Measurements from ENCODE around the gene TPRG1L.
A peak's percentile ranks its signal among the peaks of the same experiment; 100 is the strongest.
"Not testable (repeated sequence)": the region's sequence is repeated elsewhere in the genome, so short reads cannot be mapped to it uniquely, and the experiment has no call there.

The TPRG1L gene

DNA sequence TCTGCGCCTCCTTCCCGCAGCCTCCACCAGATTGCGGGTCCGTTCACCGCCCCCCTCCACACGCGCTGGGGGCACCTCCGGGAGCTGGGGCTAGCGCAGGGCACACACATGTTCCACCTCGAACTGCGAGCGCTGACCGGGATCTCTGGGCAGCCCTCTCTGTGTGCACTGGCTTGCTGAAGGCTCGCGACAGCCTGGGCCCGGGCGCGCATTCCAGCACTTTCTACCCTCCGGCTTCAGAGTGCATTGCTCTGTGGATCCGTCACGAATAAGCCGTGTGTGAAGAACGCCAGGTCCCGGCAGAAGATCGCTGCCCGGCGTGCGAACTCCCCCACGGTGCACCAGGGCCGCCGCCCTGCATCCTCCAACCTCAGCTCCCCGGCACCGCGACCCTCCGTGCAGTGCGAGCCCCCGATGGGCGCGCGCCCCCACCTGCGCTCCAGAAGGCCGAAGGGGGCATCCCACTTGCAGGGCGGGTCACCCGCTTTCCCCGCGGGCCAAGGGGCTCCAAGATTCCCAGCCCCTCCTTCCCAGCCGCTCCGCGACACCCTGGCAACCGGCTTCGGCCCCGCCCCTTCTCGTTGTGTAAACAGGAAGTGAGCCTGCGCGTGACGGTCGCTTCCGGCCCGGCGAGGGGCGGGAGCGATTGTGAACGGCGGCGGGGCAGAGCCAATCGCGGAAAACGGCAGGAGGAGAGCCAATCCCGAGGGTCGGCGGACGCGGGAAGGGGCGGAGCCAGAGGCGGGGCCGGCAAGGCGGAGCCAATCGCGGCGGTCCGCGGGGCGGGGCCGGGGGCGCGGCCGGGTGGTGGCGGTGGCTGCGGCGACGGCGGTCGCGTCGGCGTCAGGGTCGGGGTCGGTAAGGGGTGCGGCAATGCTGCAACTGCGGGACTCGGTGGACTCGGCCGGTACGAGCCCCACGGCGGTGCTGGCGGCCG, at the start of gene TPRG1L:
TSS of gene TPRG1L (plus strand) at position 816 of the 937 bp plus-strand sequence. CDS start at position 874, 58 bp downstream.
- DNase-seq (ENCODE audit: low read depth in 2 of 2) = peak; percentile 97 to 98

DNA sequence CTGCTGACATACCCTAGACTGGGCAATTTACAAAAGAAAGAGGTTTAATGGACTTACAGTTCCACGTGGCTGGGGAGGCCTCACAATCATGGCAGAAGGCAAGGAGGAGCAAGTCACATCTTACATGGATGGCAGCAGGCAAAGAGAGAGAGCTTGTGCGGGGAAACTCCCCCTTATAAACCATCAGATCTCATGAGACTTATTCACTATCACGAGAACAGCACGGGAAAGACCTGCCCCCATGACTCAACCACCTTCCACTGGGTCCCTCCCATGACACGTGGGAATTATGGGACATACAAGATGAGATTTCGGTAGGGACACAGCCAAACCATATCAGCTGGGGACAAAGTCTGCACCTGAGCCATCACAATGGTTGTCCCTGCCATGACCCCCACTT, 49.3 kb upstream of the TPRG1L start:
- not testable (repeated sequence) for DNase-seq (ENCODE audit: low read depth in 2 of 2)

DNA sequence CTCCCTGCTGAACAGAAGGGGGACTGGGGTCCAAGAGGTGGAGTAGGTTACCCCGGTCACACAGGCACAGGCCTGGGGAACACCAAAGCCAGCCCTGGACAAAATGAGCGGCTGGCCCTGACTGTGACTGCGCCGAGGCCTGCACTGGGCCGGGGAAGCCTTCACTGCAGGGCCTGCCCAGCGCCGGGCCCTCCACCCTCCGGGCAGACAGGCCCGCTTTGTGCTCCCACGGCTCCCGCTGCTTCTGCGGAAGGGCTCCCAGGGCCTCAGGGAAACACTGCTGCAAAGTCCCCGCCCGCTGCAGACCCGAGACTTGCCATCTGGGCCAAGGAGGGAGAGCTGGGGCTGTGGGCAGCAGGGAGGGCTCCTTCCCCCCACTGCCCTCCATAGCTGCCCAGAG, 48.8 kb upstream of the TPRG1L start:
- no peak for DNase-seq (ENCODE audit: low read depth in 2 of 2)

DNA sequence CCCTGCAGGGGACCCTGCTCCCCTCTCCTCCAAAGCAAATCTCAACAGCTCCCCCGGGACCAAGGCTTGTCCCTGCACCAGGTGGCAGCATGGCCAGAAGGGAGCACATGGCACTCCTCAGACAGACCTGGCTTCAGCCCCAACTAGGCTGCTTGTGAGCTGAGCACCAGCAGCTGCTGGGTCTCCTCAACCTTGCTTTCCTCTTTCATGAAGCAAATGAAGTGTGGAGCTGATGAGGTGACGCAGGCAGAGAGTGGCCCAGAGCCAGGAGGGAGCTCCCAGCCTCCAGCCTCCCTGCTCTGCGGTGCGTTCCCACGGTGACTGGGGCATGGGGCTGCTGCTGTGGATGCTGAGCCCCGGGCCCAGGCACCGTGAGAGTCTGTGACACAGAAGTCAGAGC, 47.5 kb upstream of the TPRG1L start:
- DNase-seq (ENCODE audit: low read depth in 2 of 2) = no peak

DNA sequence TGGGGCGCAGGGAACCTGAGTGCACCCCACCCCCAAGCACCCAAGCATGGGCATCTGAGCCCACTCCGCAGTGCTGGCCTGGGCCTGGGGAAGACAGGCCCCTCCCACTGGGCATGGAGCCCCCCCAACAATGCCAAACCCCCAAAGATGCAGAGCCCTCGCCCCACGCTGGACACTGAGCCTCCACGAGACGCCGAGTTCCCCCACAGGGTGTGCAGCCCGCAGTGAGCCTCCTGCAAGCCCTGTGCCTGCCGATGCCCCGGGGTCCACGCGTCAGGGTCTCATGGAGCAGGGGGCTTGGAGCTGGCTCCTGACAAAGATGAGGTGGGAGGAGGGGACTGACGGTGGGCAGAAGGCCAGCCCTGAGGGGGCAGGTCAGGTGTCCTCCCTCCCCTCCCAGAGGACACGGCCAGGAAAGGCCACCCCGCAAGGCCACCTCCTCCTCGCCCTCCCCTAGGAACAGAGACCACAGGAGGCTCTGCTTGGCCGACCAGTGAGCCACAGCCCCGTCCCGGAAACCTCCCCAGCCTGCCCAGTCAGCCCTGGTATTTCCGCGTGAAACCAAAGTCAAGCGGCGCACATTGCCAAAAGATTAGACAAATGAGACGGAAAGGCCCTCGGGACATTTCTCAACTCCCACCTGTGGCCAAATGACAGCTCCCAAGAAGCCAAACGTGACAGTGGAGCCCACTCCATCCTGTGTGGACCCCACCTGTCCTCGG, 46.9 kb upstream of the TPRG1L start:
- no peak for DNase-seq (ENCODE audit: low read depth in 2 of 2)

DNA sequence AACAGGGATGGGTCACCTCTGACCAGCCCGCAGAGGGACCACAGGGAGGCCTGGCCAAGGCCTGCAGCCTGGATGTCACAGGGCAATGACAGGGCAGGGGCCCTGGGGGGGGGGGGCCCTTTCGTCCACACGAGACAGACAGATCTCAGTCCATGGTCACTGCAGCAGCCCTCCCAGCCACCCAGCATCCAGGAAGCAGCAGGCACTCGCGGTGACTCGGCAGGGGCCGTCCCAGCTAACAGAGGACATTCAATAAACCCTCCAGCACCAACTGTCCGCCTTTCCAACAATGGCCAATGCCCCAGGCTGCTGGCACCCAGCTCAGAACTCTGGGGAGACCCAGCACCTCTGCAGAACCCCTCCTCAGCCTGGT, 46.4 kb upstream of the TPRG1L start:
- no peak for DNase-seq (ENCODE audit: low read depth in 2 of 2)

DNA sequence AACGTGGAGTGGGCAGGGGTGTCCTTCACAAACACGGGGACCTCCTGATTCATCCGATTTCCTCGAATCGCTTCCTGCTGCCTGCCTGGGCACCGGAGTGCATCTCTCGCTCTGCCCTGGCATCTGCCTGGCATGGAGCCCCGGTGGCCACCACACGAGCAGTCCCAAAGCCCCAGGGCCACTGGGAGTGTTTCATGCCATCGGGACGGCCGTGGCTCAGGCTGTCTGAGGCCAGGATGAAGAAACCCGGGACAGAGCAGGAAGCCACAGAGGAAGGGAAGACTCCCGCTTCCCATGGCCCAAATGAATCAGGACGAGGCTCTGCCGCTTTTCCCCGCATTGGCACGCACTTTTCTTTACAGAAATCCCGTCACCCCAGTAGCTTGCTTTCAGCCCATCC, 45.9 kb upstream of the TPRG1L start:
- DNase-seq (ENCODE audit: low read depth in 2 of 2) = no peak

DNA sequence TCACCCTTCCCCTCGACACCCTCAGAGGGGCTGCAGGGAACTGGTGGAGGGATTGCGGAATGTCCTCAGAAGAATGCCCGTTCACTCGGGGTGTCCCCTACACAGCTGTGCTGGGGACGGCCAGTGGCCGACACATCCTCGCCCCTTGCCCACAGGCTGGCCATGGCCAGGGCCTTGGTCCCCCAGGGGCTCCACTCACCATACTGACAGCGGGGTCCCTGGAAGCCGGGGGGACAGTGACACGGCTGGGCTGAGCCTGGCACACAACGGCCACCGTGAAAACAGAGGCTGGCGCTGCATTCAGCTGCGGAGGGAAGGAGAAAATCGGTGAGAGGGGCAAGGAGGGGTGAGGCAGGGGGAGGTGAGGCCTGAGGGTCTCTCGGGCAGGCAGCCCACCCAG, 45.2 kb upstream of the TPRG1L start:
- no peak for DNase-seq (ENCODE audit: low read depth in 2 of 2)

DNA sequence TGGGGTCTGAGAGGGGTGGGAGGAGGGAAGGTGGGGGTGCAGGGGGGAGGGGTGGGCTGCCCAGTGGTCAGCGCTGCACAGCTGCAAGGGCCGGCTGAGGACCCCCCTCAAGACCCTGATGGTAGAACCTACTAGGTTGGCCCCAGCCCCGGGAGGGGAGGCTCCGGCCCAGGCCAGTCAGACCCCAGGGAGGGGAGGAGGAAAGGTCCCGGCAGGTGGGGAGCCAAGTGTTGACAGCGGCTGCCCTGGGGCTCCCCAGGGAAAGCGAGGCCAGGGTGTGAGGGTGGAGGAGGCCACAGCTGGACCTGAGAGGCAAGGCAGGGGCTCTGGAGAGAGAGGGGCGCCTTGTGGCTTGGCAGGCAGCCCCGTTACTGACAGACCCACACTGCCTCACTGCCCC, 44.6 kb upstream of the TPRG1L start:
- no peak for DNase-seq (ENCODE audit: low read depth in 2 of 2)

DNA sequence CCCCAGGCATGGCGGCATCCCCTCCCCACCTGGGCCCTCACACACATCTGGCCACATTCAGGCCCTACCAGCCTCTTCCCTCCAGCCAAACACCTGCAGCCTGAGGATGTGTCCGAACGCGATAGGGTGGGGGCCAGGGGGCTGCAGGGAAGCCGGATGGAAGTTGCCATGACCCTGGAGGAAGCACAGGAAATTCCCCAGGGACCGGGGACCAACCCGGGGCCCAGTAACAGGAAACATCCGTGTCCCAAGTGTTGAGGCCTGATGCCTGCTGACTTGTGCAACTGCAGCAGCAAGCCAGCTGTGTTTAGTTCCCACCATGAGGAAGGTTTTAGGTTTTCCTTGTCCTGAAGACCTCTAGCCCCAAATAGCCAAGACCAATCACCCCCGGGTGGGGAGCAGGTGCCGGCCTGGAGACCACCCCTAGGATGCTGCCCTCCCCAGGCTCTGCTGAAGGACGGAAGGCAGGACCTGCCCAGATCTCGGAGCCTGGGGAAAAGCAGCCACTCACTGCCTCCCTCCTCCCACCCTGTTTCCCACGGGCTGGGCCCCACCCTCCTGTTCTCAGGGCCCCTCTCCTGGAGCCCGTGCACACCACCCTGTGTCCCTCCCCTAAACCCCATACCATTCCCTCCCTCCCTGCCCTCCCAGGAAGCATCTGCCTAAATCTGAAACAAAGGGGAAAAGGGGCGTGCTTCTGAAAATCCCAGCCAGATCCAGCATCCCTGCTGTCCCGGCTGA, 43.3 kb upstream of the TPRG1L start:
- DNase-seq (ENCODE audit: low read depth in 2 of 2) = no peak

DNA sequence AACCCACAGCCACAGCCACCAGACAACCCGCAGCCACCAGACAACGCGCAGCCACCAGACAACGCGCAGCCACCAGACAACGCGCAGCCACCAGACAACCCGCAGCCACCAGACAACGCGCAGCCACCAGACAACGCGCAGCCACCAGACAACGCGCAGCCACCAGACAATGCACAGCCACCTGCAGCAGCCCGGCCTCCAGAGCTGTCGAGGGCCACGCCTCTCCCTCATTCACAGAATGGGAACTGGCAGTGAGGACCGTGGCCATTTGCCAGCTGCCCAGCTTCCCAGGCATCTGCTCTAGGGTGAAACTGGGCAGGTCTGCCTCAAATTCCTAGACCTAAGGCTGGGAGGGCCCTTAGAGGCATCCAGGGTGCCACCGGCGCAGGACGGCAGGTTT, 41.1 kb upstream of the TPRG1L start:
- DNase-seq (ENCODE audit: low read depth in 2 of 2) = not testable (repeated sequence)

DNA sequence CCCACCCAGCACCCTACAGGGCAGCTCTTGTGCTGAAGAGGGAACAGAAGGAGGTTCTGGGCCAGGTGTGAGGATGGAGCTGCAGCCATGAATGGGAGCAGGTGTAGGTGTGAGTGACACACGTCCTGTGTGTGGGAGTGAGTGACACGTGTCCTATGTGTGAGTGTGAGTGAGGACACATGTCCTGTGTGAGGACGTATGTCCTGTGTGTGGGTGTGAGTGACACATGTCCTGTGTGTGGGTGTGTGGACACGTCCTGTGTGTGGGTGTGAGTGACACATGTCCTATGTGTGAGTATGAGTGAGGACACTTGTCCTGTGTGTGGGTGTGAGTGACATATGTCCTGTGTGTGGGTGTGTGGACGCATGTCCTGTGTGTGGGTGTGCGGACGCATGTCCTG, 39.9 kb upstream of the TPRG1L start:
- peak in 1 of 2 donors; percentile 12 for DNase-seq (ENCODE audit: low read depth in 2 of 2)

DNA sequence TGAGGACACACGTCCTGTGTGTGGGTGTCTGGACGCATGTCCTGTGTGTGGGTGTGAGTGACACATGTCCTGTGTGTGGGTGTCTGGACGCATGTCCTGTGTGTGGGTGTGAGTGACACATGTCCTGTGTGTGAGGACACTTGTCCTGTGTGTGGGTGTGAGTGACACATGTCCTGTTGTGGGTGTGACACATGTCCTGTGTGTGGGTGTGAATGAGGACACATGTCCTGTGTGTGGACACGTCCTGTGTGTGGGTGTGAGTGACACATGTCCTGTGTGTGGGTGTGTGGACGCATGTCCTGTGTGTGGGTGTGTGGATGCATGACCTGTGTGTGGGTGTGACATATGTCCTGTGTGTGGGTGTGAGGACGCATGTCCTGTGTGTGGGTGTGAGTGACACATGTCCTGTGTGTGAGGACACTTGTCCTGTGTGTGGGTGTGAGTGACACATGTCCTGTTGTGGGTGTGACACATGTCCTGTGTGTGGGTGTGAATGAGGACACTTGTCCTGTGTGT, 39.4 kb upstream of the TPRG1L start:
- DNase-seq (ENCODE audit: low read depth in 2 of 2) = not testable (repeated sequence)

DNA sequence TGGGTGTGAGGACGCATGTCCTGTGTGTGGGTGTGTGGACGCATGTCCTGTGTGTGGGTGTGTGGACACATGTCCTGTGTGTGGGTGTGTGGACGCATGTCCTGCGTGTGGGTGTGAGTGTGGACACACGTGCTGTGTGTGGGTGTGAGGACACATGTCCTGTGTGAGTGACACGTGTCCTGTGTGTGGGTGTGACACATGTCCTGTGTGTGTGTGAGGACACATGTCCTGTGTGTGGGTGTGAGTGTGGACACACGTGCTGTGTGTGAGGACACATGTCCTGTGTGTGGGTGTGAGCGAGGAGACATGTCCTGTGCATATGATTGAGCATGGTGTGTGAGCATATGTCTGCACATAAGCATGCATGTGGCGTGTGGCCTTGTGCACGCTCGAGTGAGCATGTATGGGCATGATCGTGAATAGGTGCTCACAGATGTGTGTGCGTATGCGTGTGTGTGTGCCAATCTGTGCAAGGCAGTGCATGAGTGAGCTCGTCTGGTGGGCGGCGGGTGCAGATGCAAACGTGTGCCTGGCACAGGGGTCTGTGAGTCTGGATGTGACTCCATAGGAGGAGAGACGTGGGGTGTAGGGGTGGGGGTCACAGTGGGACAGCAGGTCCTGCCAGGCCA, 38.8 kb upstream of the TPRG1L start:
- no peak for DNase-seq (ENCODE audit: low read depth in 2 of 2)

DNA sequence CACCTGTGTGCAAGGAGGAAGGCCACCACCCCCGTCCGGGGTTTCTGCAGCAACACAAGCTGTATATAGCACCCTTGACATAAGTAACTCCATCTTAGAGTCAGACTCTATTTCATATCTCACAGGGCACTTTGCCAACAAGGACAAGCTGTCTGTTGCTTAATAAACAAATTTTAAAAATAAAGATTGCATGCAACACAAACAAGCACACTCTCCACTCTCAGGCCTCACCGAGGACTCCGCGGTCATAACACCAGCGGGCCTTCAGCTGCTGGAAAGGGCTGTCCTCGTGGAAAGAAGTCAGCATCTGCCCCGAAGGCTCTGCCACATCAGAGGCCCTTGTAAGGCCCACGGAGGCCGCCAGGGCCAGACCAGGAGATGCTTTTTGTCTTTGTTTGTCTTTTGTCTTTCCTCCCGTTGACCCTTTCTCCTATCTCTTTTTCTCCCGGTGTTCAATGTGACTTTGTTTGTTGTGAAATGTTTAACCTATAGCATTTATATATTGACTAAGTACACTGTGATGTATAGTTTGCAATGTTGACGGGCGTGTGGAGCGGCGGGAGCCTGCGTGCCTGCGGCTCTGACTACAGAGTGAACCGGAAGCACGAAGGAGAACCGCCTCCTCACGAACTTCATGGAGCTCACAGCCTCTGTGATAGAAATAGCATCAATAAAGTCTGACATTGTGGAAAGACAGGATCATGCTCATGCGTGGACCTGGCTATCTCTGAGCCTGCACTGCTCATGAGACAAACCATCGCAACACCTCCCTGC, 37.6 kb upstream of the TPRG1L start:
- no peak for DNase-seq (ENCODE audit: low read depth in 2 of 2)

DNA sequence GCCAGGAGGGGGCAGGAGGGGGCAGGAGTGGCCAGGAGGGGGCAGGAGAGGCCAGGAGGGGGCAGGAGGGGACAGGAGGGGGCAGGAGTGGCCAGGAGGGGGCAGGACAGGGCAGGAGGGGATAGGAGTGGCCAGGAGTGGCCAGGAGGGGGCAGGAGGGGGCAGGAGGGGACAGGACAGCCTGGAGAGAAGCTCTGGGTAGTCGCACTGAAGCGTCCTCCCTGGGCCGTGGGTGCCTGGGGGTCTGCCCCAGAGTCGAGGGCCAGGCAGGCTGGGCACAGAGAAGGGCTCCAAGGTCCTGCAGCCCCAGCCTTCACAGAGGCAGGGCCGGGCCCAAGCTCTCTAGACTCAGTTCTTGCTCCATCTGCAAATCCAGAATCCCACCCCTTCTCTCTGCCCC, 36.4 kb upstream of the TPRG1L start:
- DNase-seq (ENCODE audit: low read depth in 2 of 2) = no peak

DNA sequence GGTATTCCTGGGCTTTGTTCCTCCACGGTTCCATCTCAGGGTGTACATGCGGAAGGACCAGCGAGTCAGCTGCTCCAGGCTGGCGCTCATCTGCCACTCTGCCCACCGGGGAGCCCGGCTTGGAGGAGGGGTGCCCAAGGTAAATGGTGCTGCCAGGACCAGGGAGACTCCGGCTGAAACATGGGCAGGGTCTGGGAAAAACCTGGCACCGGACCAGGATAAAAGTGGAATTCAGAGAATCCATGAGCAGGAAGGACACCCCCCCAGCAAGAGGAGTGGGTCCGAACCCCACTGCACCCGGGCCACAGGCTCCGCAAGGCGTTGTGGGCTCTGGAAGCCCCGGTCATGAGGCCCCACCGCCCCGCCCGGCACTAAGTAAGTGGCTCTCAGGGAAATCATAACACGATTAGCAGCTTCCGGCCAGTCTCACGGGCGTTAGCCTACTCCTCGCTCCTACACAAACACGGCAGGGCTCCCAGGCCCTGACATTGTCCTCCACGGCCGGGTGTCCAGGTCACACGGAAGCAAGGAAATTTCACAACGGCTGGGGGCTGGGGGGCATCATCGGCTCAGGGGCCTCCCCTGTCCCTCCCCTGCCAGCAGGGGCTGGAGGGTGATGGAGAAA, 34.6 kb upstream of the TPRG1L start:
- DNase-seq (ENCODE audit: low read depth in 2 of 2) = no peak

DNA sequence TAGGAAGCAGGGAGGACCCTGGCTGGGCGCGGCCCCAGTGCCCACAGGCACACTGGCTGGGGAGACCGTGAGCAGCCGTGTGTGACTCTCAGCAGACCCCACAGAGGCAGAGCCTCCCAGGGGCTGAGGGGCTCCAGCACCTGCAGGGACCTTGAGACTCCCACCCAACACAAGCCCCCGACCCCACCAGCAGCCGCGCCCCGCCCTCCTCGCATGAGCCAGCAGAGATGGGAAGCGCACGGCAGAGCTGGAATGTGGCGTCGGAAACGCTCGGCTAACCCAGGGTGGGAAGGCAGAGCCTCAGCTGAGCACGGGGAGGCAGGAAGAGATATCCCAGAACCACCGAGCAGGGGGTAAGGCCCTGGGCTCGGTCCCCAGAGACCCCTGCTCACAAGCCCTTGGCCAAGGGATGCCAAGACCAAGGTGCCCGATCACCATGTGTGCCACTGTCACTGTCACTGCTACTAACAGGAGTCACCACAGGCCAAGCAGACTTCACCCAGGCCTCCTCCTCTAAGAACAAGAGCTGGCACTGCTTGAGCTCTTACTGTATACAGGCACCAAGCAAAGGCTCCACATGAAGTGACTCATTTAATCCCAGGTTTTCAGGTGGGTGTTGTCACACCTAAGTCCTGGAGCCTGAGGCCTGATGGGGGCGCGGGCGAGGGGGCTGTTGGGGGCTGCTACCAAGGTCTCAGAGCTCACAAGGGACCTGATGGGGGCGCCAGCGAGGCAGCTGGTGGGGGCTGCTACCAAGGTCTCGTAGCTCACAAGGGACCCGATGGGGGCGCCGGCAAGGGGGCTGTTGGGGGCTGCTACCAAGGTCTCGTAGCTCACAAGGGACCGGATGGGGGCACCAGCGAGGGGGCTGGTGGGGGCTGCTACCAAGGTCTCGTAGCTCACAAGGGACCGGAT, 33.6 kb upstream of the TPRG1L start:
- no peak for DNase-seq (ENCODE audit: low read depth in 2 of 2)

DNA sequence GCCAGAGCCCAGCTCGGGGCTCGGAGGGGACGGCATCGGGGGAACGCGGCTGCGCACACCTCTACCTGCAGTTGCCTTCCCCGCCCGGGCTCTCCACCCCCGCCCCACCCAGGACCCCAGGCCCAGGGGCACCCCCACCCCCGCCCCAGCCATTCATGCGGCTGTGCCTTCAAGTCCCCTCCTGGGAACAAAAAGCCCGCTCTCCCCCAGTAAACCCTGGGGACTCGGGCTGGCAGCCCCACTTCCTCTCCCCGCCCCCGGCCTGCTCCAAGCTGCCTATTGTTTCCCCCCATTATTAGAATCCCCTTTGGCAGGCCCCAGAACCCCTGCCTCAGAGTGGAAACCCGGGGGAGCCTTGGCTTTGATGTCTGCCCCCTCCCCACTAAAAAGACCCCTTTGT, 31.5 kb upstream of the TPRG1L start:
- DNase-seq (ENCODE audit: low read depth in 2 of 2) = no peak
